Breast epithelium (tissue), 4 donors: Measurements from ENCODE around the gene FHAD1. TPM values are rescaled to one million over a fixed set of nuclear protein-coding genes. Genes with fewer than 3 reads are reported as not detected.

ENCODE experiments used
- DNase-seq, 2 donors: peaks; one replicate each; pipeline ENCODE4 v3.0.0-alpha.2; 2019; ENCODE audit warnings: low spot score in 2 of 2
- H3K27ac ChIP-seq, 2 donors: fragments of 200-600 bp; sonication (generic) in 1 of 2; one replicate each; pipeline ENCODE4 v1.5.1; 2016 to 2019; ENCODE audit warnings: mild to moderate bottlenecking in 1 of 2
- H3K27me3 ChIP-seq, 2 donors: fragments of 200-600 bp; sonication (generic) in 1 of 2; one replicate each; pipeline versions ENCODE4 v1.5.1 to v1.6.0; 2017 to 2019; ENCODE audit warnings: control low read depth in 1 of 2, mild to moderate bottlenecking in 1 of 2
- H3K36me3 ChIP-seq: fragments of 200-600 bp; one replicate; pipeline ENCODE4 v1.5.1; 2019
- H3K4me1 ChIP-seq, 2 donors: fragments of 200-600 bp; sonication (generic); one replicate each; pipeline ENCODE4 v1.5.1; 2016 to 2019; ENCODE audit warnings: control low read depth in 1 of 2
- H3K4me3 ChIP-seq, 3 donors: fragments of 200-600 bp; sonication (generic); 1 replicate in 2 of 3; 2 replicates in 1 of 3; pipeline ENCODE4 v1.5.1; 2016 to 2019; ENCODE audit warnings: mild to moderate bottlenecking in 3 of 3, moderate library complexity in 2 of 3
- H3K9me3 ChIP-seq, 2 donors: fragments of 200-600 bp; sonication (generic) in 1 of 2; one replicate each; pipeline ENCODE4 v1.5.1; 2016 to 2019; ENCODE audit warnings: control low read depth in 1 of 2
- POLR2A ChIP-seq: fragments of 450-650 bp; IDR thresholded peaks from one replicate; pipeline ENCODE4 v1.6.1; 2016; ENCODE audit warnings: antibody characterized with exemption, mild to moderate bottlenecking, moderate library complexity
- POLR2AphosphoS5 ChIP-seq, 3 donors: sonication (generic); formaldehyde crosslinking; IDR thresholded peaks; one replicate each; pipeline ENCODE4 v1.6.1; 2017; ENCODE audit warnings: antibody characterized with exemption in 3 of 3
- intact Hi-C: fragments of 100-400 bp; cut with DNase I; formaldehyde crosslinking; loops from one replicate; pipeline ENCODE4 v1.15.1; 2023; ENCODE audit warnings: low total_unique reads
- total RNA-seq, 3 donors: library from RNA; depleted of rRNA; stranded (reverse); fragments of >200 nt; gene quantifications; one replicate each; pipeline ENCODE4 v1.1.0, GENCODE V29; 2016
- TF ChIP-seq, protein P1 (sequence below), 3 donors: fragments of 450-650 bp; IDR thresholded peaks; one replicate each; pipeline ENCODE4 v1.5.1; 2016 to 2017; ENCODE audit warnings: antibody characterized with exemption in 3 of 3, mild to moderate bottlenecking in 3 of 3, moderate library complexity in 3 of 3

The FHAD1 gene
- total RNA-seq, 3 donors from 2014 or later: 1.0 to 2.3 TPM; not detected in 1

DNA sequence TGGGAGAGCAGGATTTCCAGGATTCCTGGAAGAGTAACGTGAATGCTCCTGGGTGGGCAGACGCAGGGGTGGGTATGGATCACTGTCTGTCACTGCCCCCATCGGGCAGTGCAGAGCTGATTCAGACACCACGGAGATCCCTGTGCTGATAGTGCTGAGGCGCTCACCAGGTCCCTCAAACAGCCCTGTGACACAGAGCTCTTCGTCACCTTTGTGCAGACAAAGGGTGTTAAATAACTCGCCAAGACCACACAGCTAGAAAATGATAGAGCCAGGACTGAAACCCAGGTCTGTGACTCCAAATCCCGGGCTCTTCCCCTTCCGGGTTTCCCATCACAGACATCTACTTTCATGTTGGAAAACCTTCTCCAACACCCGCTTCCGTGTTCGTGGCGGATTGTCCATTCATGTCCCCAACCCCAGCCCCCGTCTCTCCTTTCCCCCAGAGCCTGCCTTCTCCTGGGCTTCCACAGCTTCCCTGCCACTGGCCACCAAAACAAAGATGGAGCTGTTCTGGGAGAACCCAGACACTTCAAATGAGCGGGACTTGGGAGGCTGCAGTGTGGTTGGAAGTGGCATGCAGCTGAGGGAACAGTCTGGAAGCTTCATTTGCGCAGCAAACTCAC is 165.3 kb downstream of the FHAD1 start:
- Histone ChIP-seq H3K4me1 (peaks cover 0 to 4% of the 10 kb centered on the region in 2 donors), H3K4me3 (peak overlapping the region in 2 of 3 donors; percentile 71 to 96), H3K36me3 (no peaks in the 10 kb centered on the region), H3K27ac (peak overlapping the region in 1 of 2 donors; percentile 34), H3K9me3 (no peaks in the 10 kb centered on the region), H3K27me3 (no peaks in the 10 kb centered on the region)
- no peak for TF ChIP-seq POLR2AphosphoS5 (IDR thresholded peaks at IDR 0.05)
- TF ChIP-seq, protein P1, sequence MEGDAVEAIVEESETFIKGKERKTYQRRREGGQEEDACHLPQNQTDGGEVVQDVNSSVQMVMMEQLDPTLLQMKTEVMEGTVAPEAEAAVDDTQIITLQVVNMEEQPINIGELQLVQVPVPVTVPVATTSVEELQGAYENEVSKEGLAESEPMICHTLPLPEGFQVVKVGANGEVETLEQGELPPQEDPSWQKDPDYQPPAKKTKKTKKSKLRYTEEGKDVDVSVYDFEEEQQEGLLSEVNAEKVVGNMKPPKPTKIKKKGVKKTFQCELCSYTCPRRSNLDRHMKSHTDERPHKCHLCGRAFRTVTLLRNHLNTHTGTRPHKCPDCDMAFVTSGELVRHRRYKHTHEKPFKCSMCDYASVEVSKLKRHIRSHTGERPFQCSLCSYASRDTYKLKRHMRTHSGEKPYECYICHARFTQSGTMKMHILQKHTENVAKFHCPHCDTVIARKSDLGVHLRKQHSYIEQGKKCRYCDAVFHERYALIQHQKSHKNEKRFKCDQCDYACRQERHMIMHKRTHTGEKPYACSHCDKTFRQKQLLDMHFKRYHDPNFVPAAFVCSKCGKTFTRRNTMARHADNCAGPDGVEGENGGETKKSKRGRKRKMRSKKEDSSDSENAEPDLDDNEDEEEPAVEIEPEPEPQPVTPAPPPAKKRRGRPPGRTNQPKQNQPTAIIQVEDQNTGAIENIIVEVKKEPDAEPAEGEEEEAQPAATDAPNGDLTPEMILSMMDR (IDR thresholded peaks at IDR 0.05): no peak
- intact Hi-C loops: no loop called here
- no peak for DNase-seq

DNA sequence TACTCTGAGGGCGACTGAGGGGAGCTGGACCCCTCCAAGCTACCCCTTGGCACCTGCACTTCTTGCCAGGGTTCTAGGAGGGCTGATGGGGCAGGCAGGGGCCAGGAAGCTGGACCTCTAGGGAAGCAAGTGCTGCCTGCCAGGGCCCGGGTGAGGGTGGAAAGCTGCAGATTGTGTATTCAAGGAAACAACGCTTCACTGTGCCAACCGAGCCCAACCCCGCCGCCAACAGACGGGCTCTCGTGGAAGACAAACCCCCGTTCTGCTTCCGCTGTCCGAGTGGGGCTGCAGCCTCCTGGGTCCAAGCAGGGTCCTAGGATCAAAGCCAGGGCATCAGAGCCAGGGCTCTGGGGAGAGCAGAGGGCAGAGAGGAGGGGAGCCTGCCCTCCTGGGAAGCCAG is 165.8 kb downstream of the FHAD1 start:
- no peaks in the 10 kb centered on the region for H3K27me3 ChIP-seq
- peak overlapping the region in 1 of 2 donors; percentile 34 for H3K27ac ChIP-seq
- H3K36me3 ChIP-seq: no peaks in the 10 kb centered on the region
- DNase-seq: no peak
- intact Hi-C loops: no loop called here
- TF ChIP-seq POLR2A (no peak), POLR2AphosphoS5 (IDR thresholded peaks at IDR 0.05) (no peak)
- TF ChIP-seq, protein P1 (IDR thresholded peaks at IDR 0.05): no peak
- peaks cover 0 to 4% of the 10 kb centered on the region in 2 donors for H3K4me1 ChIP-seq
- peak overlapping the region in 1 of 3 donors; percentile 96 for H3K4me3 ChIP-seq
- no peaks in the 10 kb centered on the region for H3K9me3 ChIP-seq

DNA sequence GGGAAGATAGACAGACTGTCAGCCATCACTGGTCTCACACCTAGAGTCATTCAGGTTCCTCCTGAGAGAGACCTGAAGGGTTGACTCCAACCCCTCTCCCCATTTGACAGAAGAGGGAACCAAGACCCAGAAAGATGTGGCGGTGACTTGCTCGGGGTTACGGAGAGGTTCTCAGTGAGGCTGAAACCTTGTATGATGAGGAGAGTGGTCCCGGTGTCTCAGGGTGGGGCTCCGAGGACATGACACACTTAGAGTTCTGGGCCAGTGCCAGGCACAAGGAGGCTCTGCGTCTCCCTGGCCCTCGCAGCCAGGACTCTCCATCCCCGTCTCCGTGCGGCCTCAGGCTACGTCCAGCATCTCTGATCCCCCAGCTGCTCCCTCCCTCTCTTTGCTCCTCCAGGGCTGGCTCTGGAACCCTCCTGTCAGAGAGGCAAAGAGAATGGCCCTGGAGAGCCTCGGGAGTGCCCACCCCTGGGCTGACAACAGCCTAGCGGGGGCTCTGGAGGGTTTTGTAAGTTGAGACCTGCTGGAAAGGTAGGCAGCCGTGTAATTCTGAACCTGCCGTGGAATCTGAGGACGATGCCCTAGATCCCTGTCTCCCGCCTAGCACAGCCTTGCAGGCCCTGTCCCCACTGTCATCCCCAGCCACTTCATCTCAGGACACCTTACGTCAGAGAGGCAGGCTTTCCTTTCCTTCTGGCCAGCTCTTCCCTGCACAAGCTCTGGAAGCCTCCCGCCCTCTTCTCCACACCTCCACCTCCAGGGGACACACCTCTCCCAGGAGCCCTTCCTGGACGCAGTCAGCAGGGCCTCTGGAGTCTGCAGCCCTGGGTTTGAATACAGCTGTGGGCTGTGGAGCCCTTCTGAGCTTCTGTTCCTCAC is 166.8 kb downstream of the FHAD1 start:
- Histone ChIP-seq H3K4me1 (peaks cover 0 to 4% of the 10 kb centered on the region in 2 donors), H3K9me3 (no peaks in the 10 kb centered on the region), H3K27me3 (no peaks in the 10 kb centered on the region), H3K27ac (no peak overlapping the region), H3K36me3 (no peaks in the 10 kb centered on the region), H3K4me3 (no peak overlapping the region)
- no peak for DNase-seq
- TF ChIP-seq POLR2A: no peak
- TF ChIP-seq POLR2AphosphoS5 (IDR thresholded peaks at IDR 0.05): no peak
- TF ChIP-seq, protein P1 (IDR thresholded peaks at IDR 0.05): no peak
- intact Hi-C loops: no loop called here

DNA sequence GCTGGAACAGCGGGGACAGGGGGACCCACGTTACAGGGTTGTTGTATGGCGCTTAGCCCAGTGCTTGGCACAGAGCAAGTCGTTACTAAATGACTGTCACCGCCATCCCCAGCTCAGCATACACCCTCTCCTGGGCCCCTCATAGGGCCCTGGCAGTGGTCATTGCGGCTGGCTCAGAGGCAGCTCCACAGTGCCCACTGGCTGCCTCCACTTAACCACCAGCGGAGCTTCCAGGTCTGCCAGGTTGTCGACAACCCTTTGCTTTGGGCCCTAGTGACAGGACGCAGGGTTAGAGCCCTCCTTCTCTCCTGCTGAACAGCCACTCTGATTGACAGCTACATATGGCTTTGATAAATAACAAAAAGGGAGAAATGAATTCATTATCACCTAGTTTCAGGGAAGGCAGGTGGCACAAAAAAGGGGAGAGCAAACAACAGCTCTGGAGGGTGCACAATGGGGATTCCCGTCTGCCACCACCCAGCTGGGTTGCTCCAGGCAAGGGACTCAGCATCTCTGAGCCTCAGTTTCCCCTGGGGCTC is 167.5 kb downstream of the FHAD1 start:
- Histone ChIP-seq H3K4me1 (peaks cover 0 to 4% of the 10 kb centered on the region in 2 donors), H3K36me3 (no peaks in the 10 kb centered on the region), H3K4me3 (no peak overlapping the region), H3K27ac (no peak overlapping the region), H3K27me3 (no peaks in the 10 kb centered on the region), H3K9me3 (no peaks in the 10 kb centered on the region)
- DNase-seq: no peak
- TF ChIP-seq, protein P1 (IDR thresholded peaks at IDR 0.05): no peak
- no peak for TF ChIP-seq POLR2AphosphoS5 (IDR thresholded peaks at IDR 0.05)
- no peak for TF ChIP-seq POLR2A
- intact Hi-C loops: no loop called here
